ENCODE data around the gene UBE2L6.

UBE2L6 gene

DNA sequence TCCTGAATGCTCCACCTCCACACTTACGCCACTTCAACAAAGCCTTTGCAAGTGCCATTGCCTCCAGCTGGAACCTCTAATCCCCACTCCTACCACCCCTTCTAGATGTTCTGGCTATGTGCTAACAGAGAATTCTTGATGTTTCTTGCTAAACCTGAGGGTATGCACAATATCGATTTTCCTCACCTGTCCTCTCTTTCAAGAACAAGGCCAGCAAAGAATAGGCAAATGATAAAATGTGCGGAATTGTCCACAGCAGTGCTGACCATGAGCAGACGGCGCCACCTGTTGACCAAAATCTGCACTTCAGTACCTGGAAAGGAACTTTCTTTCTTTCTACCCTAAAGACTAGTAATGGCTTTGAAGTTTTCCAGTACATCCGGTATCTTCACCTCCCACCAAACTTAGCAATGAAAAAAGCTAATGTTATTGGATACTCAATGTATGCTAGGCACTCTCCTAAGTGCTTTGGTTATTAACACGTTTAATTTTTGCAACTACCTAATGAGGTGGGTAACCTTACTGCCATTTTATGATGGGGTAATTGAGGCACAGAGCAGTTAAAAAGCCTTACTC is 40.3 kb downstream of the UBE2L6 start:
- peak; percentile 81 for DNase-seq

DNA sequence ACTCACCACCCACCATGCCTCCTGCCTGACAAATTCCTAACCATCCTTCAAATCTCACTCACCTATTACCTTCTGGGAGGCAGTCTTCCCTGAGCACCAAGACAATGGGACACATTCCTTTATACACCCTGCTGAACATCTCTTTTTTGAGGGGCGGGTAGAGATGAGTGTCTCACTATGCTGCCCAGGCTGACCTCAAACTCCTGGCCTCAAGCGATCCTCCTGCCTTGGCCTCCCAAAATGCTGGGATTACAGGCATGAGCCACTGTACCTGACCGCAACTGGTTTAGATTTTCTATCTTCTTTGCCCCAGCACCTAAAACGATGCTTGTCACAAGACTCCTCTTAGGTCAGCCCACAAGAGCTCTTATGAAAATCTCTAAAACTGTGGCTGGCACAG is 44.1 kb downstream of the UBE2L6 start:
- DNase-seq: no peak

DNA sequence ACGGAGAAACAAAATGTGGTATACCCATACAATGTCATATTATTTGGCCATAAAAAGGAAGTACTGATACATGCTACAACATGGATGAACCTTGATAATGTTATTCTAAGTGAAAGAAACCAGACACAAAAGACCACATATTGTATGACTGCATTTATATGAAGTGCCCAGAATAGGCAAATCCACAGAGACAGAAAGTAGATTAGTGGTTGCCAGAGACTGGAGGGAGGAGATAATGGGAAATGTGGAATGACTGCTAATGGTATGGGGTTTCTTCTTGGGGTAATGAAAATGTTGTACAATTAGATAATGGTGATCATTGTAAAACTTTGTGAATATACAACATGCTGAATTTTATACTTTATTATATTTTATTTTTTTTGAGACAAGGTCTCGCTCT is 46.4 kb downstream of the UBE2L6 start:
- no peak for DNase-seq

DNA sequence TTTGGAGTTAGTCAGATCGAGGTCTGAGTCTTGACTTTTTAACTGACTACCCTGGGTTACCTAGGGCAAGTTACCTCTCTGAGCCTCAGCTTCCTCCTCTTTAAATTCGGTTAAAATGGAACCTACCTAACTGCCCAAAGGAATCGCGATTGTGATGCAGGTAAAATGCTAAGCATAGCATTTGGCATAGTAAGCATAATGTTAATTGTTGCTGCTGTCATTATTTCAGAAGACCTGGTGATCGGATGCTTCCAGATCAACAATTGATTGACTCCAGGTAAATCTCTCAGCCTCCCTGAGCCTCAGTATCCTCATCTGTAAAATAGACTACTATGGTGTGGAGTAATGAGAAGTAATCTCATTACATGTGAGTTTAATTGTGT is 51.4 kb downstream of the UBE2L6 start:
- no peak for DNase-seq

DNA sequence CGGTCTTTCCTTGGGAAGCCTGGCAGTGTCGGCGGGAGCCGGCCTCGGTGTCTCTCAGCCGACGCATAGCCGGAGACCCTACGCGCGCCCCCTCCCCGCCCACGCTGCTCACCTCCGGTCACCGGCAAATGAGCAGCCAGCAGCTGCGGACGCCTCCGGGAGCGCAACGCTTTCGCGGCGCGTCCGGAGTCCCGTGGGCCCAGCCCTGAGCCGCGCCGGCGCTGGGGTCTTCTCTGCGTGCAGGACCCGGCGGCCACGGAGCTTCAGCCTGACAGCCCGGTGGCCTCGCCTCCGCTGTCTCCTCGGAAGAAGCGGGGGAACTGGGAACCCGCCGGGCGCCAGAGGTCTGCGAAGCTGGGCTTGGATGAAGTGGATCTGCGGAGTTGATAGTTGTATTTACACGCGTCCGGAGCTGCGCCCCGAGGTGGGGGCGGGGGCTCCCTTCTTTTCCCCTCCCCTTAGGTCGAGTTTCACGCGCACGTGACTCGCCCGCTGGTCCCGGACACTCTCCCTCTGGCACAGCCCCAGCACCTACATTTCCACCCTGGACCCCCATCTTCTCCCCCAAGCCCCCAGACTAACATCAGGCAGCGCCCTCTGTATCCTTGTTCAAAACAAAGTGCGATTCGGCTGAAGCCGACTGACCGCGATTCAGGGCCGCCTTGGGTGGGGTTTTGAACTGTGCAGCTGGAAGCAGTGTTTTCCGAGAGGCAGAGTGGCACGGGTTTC is 52.0 kb downstream of the UBE2L6 start, which contains the start of gene SLC43A1:
Gene SLC43A1 (minus strand): TSS at position 371 of the 729 bp plus-strand sequence. CDS start 1,591 bp downstream, outside the sequence.
- peak; percentile 27 for DNase-seq

DNA sequence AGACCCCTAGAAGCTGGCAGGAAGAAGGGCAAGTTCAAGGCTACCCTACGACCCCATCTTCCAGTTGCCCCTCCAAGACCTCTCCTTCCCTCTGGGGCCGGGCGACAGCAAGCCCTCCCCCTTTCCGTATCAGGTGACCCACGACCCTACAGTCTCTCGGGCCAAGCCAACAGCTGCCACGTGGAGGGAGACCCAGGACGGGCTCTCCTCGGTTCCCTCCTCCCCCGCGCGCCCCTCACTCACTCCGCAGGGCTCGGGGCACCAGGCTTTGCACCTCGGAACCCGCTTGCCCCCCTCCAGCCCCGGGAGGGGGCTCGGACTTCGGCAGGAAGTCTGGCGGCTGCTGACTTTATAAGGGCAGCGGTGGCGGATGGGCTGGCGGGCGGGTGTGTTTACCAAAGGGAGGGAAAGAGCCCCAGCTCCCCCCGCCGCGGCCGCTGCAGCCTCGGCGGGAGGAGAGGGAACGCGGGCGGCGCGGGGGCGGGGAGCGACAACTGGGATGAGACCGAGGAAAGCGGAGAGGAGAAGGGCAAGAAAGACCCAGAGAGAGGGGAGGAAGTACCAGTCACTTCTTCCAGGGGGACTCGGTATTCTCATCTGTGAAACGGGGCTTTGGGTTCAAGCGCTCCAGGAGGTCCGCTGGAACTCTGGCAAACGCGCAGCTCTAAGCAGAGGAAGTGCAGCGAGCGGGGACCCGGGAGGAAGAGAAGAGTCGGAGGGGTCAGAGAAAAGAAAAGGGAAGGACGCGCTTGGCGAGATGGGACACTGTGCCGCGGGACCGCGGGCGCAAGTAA is 52.7 kb downstream of the UBE2L6 start:
- peak; percentile 41 for DNase-seq

DNA sequence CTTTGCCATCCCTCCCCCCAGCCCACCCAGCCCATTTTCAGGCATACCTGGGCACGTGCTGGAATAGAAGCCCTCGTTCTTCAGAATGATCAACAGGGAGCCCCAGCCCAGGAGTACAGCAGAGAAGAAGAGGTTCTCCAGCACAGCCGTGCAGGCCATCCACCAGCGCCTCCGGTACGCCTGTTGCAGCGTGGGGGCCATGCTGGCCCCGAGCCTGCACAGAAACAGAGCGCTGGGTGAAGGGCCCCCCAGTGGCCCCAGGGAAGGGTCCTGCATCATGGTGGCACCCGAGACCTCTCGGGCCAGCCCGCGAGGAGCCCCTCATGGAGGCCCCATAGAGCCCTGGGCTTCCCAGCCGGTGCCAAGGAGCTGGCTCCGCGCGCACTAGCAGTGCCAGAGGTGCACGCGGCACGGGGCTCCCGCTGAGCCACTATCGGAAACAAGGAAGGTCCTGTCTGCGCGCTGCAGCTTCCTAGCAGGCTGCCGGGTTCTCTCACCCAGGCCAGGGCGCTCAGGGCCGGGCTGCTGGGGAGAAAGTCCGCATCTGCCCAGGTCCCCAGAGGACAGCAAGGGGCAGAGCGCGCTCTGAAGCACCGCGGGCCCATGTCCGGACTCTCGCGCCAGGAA is 53.4 kb downstream of the UBE2L6 start:
- DNase-seq: peak; percentile 31

DNA sequence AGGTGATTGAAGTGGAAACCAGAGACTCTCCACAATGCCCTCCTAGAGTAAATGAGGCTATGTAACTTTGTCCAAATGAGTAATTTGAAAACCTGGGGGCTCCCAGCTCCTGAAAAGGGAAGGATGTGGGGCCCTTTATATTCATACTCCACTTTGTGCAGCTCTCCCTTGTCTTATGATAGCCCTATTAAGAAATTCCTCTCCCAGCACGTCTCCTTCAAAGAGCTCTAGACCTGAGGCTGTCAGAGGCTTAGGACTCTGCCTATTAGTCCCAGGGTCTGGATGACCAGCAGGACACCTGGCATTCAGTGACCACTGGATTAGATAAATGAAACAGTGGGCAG is 54.0 kb downstream of the UBE2L6 start:
- DNase-seq: no peak

DNA sequence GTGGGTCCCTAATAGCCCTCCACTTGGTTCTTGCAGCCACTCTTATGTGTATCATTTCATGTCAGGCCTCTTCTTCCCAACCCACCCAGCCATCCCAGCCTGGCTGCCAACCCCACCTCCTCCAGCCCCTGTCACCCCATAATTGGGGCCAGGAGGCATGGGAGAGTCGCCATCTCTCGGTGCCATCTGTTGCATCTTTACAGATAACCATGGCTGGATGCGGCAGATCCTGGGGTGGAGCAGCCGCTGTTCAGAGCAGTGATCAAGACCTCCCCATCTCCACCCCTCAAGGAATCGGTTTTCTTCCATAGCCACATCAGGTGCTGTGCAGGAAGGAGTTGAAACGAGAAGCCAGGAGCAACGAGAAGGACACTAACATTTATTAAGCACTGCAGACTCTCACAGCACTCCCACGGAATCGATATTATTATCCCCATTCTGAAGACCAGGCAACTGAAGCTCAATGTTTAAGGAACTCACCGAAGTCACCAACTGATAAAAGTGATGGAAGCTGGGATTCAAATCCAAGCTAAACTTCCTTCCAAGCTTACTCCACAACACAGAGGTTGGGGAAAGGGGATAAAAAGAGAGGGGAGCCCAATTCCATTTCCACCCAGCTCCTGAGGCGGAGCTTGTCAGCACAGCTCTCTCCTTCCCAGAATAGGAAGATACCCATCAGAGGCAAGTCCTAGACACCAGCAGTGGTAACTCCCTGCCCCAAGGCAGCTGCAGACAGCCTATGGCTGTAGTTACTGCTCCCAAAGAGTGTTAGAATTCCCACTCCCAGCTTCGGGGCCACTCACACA is 54.6 kb downstream of the UBE2L6 start:
- no peak for DNase-seq

DNA sequence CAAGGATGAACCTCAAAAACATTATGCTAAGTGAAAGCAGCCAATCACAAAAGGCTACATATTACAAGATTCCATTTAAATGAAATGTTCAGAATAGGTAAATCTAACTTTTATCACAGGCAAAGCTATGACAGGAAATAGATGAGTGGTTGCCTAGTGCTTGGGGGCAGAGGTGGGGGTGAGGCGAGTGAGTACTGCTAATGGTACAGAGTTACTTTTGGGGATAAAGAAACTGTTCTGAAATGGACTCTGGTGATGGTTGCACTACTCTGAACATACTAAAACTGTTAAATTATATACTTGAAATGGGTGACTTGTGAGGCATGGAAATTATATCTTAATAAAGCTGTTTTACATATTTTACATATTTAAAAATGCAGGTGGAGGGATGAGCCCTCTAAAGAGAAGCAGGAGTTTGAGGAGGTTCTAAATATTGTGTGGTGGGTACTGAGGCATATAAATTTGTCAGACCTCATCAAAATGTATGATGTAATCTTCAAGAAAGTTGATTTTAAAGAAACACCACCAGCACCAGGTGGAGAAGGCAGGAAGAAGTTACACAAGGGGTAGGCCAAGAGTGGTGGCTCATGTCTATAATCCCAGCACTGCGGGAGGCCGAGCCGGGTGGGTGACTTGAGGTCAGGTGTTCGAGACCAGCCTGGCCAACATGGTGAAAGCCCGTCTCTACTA is 55.6 kb downstream of the UBE2L6 start:
- DNase-seq: no peak

DNA sequence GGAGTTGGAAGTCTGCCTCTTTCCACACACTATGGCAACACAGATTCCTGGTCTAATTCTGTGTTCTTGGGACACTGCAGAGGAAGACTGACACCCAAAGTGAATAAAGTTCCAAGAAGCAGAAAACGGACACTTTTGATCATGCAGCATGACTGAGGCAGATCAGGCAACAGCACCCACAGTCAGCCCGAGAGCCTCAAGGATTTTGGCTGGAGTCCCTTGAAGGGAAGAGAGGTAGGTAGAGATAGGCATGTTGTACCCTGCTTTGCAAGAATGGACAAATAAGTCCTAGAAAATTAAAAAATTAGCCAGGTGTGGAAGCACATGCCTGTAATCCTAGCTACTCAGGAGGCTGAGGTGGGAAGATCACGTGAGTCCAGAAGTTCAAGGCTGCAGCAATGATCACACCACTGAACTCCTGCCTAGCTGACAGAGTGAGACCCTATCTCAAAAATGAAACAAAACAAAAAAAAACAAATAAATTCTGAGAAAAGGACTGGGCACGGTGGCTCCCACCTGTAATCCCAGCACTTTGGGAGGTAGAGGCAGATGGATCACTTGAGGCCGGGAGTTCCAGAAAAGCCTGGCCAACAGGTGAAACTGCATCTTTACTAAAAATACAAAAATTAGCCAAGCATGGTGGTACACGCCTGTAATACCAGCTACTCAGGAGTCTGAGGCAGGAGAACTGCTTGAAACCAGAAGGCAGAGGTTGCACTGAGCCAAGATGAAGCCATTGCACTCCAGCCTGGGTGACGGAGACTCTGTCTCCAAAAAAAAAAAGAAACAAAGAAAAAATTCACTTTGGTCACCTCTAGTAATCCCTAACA is 58.9 kb downstream of the UBE2L6 start:
- DNase-seq: no peak

DNA sequence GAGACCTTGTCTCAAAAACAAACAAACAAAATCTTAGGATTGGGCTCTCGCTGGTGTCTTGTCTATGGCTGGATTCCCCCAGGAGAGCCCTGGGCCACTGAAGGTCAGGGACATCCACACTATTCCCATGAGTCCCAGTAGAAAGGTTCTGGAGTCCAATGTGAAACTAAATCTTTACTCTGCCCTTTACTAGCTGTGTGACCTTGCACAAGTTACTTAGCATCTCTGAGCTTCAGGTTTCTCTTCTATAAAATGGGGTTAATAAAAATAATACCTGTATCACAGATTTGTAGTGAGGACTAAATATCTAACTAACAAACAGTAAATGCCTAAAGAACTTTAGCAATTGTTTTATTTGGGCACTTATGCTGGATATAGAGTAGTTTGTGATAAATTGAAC is 61.0 kb downstream of the UBE2L6 start:
- no peak for DNase-seq

DNA sequence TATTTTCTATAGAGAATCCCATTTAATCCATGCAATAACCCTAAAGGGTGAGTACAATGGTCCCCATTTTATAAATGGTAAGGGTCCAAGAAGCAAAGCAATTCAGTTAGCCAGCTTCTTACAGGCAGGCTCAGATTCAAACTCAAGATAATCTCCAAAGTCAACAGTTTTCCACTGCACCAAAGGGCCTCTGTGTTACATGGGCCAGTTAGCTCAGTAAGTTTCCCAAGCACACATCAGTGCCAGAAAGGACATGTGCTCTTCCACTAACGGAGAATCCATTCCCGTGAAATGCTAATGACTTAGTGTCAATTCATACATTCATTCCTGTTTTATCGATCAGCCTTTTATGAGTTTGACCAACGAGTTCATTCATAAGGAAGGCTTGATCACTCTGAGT is 63.0 kb downstream of the UBE2L6 start:
- DNase-seq: no peak

DNA sequence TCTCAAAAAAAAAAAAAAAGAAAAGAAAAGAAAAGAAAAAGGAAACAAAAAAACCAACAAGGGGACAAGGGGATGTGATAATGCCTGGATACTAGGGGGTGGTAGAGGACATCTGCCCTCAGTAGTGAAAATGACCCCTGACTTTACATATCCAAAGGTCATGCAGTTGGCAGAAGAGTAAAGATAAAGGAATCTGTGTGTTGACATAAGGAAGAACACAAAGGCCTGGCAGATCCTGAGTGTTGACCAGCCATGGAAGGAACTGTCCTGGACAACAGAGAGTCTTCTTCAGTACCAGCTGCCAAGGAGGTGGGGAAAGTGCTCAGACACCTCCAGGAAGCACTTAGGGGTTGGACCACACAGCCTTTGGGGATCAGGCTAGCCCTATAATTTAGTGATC is 64.6 kb downstream of the UBE2L6 start:
- no peak for DNase-seq

DNA sequence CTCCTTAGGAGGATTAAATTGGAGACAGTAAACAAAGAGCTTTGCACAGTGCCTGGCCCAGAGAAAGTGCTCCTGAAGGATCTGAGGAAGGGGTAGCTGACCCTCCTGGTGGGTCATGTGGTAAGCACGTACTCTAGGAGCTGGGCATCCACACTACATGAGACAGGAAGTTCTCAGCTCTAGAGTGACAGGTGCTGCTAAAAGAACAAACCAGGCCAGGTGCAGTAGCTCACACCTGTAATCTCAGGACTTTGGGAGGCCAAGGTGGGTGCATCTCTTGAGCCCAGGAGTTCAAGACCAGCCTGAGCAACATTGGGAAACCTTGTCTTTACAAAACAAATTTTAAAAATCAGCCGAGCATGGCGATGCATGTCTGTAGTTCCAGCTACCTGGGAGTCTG is 65.1 kb downstream of the UBE2L6 start:
- peak; percentile 34 for DNase-seq

DNA sequence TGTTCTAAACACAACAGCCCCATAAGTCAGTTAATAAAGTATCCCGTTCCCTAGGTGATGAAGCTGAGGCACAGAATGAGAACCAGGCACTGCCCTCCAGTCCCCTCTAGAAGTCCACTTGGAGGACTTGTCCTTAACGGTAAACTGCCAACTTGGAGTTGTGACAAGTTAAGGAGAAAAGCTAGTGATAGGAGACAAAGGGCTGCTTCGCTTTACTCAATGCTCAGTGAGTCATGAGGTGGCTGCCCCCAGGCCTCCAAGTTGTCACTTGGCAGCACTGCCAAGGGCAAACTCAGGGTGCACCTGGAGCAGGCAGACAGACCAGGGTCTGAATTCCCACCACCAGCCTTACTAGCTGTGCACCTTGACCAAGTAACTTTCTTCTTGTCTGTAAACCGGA is 65.5 kb downstream of the UBE2L6 start:
- DNase-seq: no peak

Measured in NCI-H510A treated with DMSO at 0.1 percent for 48 hours (cell line).